HG03342 (cell line): Measurements from ENCODE around the gene IFT20.

Experiments
- ATAC-seq: cut with Tn5 transposase; IDR thresholded peaks from one replicate; pipeline ENCODE4 v1.9.1; 2021; ENCODE audit warnings: mild to moderate bottlenecking, moderate library complexity; ENCODE audit not compliant: unreplicated experiment

Gene IFT20

GRCh38 chr17:28338056-28338768 lies 2.9 kb upstream of the IFT20 start:
- no peak for ATAC-seq

DNA sequence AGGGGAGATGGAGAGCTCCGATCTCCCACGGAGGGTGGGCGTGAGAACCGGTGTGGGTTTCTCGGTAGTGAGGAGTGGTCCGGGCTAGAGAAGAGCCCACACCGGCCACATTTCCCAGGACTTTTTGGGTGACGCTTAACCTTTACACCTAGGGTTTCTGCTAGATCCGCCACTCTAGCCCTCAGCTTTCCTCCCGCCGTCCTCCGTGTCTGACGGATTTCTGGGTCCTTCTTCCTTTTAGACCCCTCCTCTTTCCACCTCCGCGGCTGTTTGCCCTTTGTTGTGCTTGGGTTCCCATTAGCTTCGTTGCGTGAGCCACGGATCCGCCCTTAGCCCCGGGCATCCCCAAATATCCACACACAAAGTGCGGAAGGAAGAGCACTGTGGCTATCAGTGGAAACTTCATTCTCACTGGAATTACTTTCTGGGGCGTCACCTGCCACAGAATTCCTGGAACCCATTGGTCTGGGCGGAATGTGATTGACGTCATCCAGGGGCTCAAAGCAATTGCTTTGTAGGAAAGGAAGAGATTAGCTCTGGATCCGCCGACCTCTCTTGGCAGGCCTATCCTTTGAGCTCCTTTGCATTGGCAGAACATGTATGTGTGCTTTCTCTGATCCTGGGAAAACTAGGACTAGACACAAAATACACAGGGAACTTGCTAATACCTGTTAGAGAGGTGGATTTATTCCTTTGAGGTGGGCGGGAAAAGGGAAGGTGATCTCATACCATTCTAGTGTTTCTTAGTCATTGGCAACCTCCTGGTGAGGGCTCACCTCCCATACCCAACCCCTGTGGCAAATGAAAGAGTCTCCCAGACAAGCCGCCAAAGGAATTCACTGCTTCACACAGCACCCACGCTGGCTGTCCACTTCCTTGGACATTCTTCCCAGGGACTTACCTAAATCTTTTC lies 943 bp upstream of the IFT20 start:
- no peak for ATAC-seq

DNA sequence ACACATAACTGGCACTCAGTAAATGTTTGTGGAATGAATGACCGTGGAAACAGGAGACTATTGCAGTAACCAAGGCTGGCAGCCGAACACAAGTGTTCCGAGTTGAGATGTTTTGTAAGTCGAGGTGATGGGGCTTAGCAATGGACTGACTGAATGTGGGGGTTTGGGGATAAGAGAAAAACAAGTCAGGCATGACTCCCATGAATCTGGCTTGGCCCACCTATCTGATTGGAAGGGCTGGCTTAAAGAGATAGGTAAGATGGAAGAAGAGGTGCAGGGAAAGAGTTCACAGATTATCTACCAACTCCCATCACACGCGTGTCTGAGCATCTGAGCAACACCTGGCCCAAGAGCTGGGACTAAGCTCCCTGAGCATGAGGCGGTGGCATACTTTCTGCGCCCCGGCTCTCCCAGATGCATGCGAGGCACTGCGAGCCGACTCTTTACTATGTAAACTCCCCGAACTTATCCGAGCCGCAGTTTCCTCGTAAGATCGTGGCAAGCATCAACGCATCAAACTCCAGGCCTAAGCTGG lies 539 bp downstream of the IFT20 start:
- no peak for ATAC-seq

DNA sequence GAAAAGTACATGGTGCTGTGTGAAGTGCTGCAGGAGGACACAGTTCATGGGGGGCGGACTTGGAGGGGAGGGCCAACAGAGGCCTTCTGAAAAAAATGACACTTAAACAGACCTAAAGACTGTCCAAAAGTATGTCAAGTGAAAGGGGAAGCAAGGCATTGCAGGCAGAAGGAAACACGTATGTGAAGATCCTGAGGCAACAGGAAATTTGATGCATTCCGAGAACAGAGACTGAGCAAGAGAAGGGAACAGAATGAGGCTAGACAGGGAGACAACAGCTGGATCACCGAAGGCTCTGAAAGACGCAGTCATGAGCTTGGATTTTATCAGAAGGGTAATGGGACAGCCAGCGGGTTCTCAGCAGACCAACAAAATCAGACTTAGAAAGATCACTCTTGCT lies 1.1 kb downstream of the IFT20 start:
- no peak for ATAC-seq

GRCh38 chr17:28333083-28333746 lies 2.1 kb downstream of the IFT20 start:
- no peak for ATAC-seq

GRCh38 chr17:28331891-28332420 lies 3.3 kb downstream of the IFT20 start:
- no peak for ATAC-seq

GRCh38 chr17:28330671-28331070 lies 4.6 kb downstream of the IFT20 start:
- ATAC-seq = no peak

GRCh38 chr17:28328325-28328724 lies 6.9 kb downstream of the IFT20 start:
- ATAC-seq = no peak

DNA sequence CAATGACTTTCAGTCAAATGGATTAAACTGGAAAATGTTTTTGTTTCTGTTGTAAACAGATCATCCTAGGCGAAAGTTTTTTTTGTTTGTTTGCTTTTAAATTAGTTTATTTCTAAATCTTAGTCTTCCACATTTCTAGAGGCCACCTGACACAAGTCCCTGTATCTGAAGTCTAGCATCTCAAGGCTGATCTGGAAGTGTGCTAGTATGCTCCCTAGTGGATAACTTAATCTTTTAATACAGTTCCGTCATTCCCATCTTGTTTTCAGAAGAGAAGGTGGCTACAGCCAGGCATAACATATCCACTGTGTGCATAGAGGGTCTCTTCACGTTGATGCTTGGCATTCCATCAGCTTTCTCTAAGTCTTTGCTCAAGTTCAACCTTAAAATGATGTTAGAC lies 7.6 kb downstream of the IFT20 start:
- no peak for ATAC-seq

DNA sequence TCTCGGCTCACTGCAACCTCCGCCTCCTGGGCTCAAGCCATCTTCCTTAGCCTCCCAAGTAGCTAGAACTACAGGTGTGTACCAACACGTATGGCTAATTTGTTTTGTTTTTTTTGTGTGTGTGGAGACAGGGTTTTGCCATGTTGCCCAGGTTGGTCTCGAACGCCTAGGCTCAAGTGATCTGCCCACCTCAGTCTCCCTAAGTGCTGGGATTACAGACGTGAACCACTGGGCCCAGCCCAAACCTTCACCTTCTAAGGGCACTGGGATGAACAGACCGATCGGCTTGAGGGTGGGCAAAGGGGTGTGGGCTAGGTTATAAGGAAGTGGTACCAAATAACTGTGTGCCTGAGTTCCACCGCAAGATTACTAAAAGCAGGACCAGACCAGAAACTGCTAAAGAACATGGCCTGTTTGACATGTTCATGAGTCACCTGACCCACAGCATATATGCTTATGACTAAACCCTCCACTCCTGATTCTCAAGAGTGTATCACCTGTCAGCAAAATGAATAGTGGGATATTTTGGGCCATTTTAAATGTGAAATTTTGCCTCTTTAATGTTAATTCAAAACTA lies 8.2 kb downstream of the IFT20 start:
- ATAC-seq = no peak

DNA sequence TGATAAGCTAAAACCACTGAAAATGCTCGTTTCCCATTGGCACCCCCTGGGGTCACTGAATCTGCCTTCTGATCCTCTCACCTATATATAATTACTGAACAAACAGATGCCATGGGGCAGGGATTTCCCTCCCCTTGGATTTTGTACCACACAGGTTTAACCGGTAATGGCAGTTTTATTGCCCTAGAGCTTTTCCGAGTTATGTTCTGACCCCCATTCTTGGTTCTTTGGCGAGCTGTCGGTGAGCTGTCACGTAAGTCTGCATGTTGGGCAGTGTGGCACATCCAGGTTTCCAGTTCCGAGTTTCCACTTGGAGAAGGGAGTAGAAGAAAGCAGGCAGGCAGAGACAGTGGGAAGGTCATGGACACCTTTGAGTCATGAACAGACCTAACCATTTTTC lies 9.2 kb downstream of the IFT20 start:
- ATAC-seq = no peak

- ATAC-seq = no peak
Measured at GRCh38 chr17:28325211-28325610, 10.1 kb downstream of the IFT20 start.

GRCh38 chr17:28324781-28325180 lies 10.5 kb downstream of the IFT20 start:
- no peak for ATAC-seq

- no peak for ATAC-seq
Measured at GRCh38 chr17:28324267-28324745, 11.0 kb downstream of the IFT20 start.

GRCh38 chr17:28320215-28321061 lies 14.8 kb downstream of the IFT20 start:
- ATAC-seq = no peak

DNA sequence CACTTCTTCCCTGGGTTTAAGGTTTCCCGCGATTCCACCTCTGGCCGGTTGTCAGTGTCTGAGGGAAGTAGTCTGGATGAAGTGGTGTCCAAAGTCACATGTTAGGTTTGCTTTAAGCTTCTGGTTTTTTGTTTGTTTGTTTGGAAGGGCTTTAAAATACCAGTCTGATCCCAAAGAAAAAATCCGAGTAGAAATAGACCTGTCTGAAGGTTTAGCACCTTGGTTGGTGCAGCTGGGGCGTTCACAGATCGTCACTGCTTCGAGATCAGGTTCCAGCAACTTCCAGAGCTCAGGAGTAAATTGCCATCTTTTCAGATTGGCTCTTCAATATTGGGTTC lies 15.7 kb downstream of the IFT20 start:
- ATAC-seq = no peak

GRCh38 chr17:28318759-28319597 lies 16.3 kb downstream of the IFT20 start, which contains the start of gene TMEM97:
Gene TMEM97, plus strand, starts transcription at chr17:28319200. Its CDS starts 40 bp downstream, at chr17:28319240.
- ATAC-seq = peak; percentile 94

GRCh38 chr17:28317966-28318758 lies 17.1 kb downstream of the IFT20 start:
- ATAC-seq = no peak
